ENCODE data around the gene PHACTR1.

The PHACTR1 gene

DNA sequence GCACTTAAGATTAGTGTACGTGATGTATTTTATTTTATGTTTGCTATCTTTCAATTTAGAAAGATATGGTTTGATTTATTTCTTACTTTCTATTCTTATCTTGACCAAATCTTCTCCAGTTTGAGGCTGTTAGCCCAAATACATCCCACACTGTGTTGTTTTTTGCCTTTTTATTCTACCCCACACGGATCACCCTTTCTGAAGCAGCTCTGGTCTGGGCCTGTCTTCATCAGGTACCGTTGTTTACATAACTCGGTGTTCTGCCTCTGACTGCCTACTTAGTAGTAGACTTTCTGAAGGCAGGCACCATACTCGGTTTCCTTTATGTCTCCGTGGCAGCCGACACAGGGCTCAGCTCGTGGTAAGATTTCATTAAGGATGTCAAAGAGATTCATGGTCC is 95.0 kb downstream of the PHACTR1 start:
- Histone ChIP-seq H3K36me3 (replicated peaks; ENCODE audit: low read depth, low read length) (no peaks in the 10 kb centered on the region), H3K27ac (ENCODE audit: low read length) (no peak overlapping the region), H3K4me3 (ENCODE audit: low read length) (no peak overlapping the region), H3K9ac (ENCODE audit: low read length) (no peak overlapping the region), H4K20me1 (ENCODE audit: insufficient read depth, low read length) (no peaks in the 10 kb centered on the region), H3K4me2 (ENCODE audit: low read length) (no peak overlapping the region), H3K27me3 (ENCODE audit: low read depth, low read length) (no peaks in the 10 kb centered on the region), H3K4me1 (ENCODE audit: low read length) (no peaks in the 10 kb centered on the region), H2AFZ (ENCODE audit: low read depth, low read length) (no peak overlapping the region), H3K9me3 (ENCODE audit: insufficient read depth, low read length) (no peaks in the 10 kb centered on the region), H3K79me2 (ENCODE audit: low read length) (no peaks in the 10 kb centered on the region)
- TF ChIP-seq CTCF (IDR thresholded peaks at IDR 0.05; ENCODE audit: low read depth, low read length) (no peak), EZH2phosphoT487 (IDR thresholded peaks at IDR 0.05; ENCODE audit: low read depth) (no peak)

- TF ChIP-seq EZH2phosphoT487 (IDR thresholded peaks at IDR 0.05; ENCODE audit: low read depth), result no peak
- no peak for TF ChIP-seq CTCF (IDR thresholded peaks at IDR 0.05; ENCODE audit: low read depth, low read length)
- Histone ChIP-seq H3K27me3 (ENCODE audit: low read depth, low read length) (no peaks in the 10 kb centered on the region), H3K36me3 (replicated peaks; ENCODE audit: low read depth, low read length) (no peaks in the 10 kb centered on the region), H3K4me2 (ENCODE audit: low read length) (no peak overlapping the region), H2AFZ (ENCODE audit: low read depth, low read length) (no peak overlapping the region), H3K27ac (ENCODE audit: low read length) (no peak overlapping the region), H3K4me1 (ENCODE audit: low read length) (no peaks in the 10 kb centered on the region), H3K4me3 (ENCODE audit: low read length) (no peak overlapping the region), H3K9me3 (ENCODE audit: insufficient read depth, low read length) (no peaks in the 10 kb centered on the region), H3K9ac (ENCODE audit: low read length) (no peak overlapping the region), H3K79me2 (ENCODE audit: low read length) (no peaks in the 10 kb centered on the region), H4K20me1 (ENCODE audit: insufficient read depth, low read length) (no peaks in the 10 kb centered on the region)
Measured at GRCh38 chr6:12813321-12813720, 96.8 kb downstream of the PHACTR1 start.

- Histone ChIP-seq H3K4me3 (ENCODE audit: low read length) (no peak overlapping the region), H2AFZ (ENCODE audit: low read depth, low read length) (no peak overlapping the region), H4K20me1 (ENCODE audit: insufficient read depth, low read length) (no peaks in the 10 kb centered on the region), H3K4me1 (ENCODE audit: low read length) (no peaks in the 10 kb centered on the region), H3K27me3 (ENCODE audit: low read depth, low read length) (no peaks in the 10 kb centered on the region), H3K9ac (ENCODE audit: low read length) (no peak overlapping the region), H3K4me2 (ENCODE audit: low read length) (no peak overlapping the region), H3K9me3 (ENCODE audit: insufficient read depth, low read length) (no peaks in the 10 kb centered on the region), H3K79me2 (ENCODE audit: low read length) (no peaks in the 10 kb centered on the region), H3K27ac (ENCODE audit: low read length) (no peak overlapping the region), H3K36me3 (replicated peaks; ENCODE audit: low read depth, low read length) (no peaks in the 10 kb centered on the region)
- TF ChIP-seq CTCF (IDR thresholded peaks at IDR 0.05; ENCODE audit: low read depth, low read length) (no peak), EZH2phosphoT487 (IDR thresholded peaks at IDR 0.05; ENCODE audit: low read depth) (no peak)
Measured at GRCh38 chr6:12814015-12814414, 97.4 kb downstream of the PHACTR1 start.

DNA sequence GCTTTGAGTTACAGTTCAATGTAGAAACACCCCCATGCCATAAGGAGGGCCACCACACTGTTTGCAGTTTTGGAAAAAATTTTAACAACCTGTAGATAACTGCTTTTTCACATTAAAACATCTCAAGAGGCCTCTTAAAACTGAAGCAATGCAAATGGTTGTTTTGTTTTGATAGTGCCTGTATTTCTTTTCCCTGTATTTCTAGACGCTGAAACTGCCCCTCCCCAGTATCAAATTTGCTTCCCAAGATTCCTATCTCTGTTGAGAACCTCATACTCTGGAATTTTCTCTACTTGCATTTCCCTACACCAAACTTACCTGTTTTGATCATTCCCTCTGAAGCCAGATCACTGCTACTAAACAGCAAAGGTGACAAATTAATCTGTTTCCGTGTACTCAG is 98.5 kb downstream of the PHACTR1 start:
- Histone ChIP-seq H3K4me3 (ENCODE audit: low read length) (no peak overlapping the region), H3K27ac (ENCODE audit: low read length) (no peak overlapping the region), H3K36me3 (replicated peaks; ENCODE audit: low read depth, low read length) (no peaks in the 10 kb centered on the region), H3K4me1 (ENCODE audit: low read length) (no peaks in the 10 kb centered on the region), H4K20me1 (ENCODE audit: insufficient read depth, low read length) (no peaks in the 10 kb centered on the region), H3K79me2 (ENCODE audit: low read length) (no peaks in the 10 kb centered on the region), H3K4me2 (ENCODE audit: low read length) (no peak overlapping the region), H2AFZ (ENCODE audit: low read depth, low read length) (no peak overlapping the region), H3K9me3 (ENCODE audit: insufficient read depth, low read length) (no peaks in the 10 kb centered on the region), H3K27me3 (ENCODE audit: low read depth, low read length) (no peaks in the 10 kb centered on the region), H3K9ac (ENCODE audit: low read length) (no peak overlapping the region)
- TF ChIP-seq EZH2phosphoT487 (IDR thresholded peaks at IDR 0.05; ENCODE audit: low read depth) (no peak), CTCF (IDR thresholded peaks at IDR 0.05; ENCODE audit: low read depth, low read length) (no peak)

All from OCI-LY3 (cell line).